Loucy (cell line): ENCODE measurements around the gene MLLT10.

Source experiments
- H2AFZ ChIP-seq: fragments of 200-600 bp; sonication (generic); 2 replicates; pipeline ENCODE4 v1.6.0; 2016; ENCODE audit warnings: antibody characterized with exemption, mild to moderate bottlenecking, low read length, moderate library complexity
- H3F3A ChIP-seq: fragments of 200-600 bp; 2 replicates; pipeline ENCODE4 v1.6.0; 2016; ENCODE audit warnings: antibody characterized with exemption, low read depth, mild to moderate bottlenecking
- H3K27me3 ChIP-seq: fragments of 200-600 bp; sonication (generic); 2 replicates; pipeline ENCODE4 v1.6.1; 2014; ENCODE audit warnings: low read length, mild to moderate bottlenecking; ENCODE audit not compliant: insufficient read depth, poor library complexity, severe bottlenecking
- H3K36me3 ChIP-seq: fragments of 200-600 bp; sonication (generic); 2 replicates; pipeline ENCODE4 v1.6.1; 2016; ENCODE audit warnings: low read length; ENCODE audit not compliant: insufficient read depth
- H3K4me1 ChIP-seq: fragments of 200-600 bp; sonication (generic); 2 replicates; pipeline ENCODE4 v1.5.1; 2014; ENCODE audit warnings: low read length, mild to moderate bottlenecking; ENCODE audit not compliant: insufficient read depth, poor library complexity, severe bottlenecking
- H3K4me2 ChIP-seq: fragments of 200-600 bp; sonication (generic); 2 replicates; pipeline ENCODE4 v1.6.0; 2014; ENCODE audit warnings: antibody characterized with exemption, low read length, low read depth, mild to moderate bottlenecking; ENCODE audit not compliant: poor library complexity, severe bottlenecking
- H3K4me3 ChIP-seq: fragments of 200-600 bp; sonication (generic); 2 replicates; pipeline ENCODE4 v1.5.1; 2014; ENCODE audit warnings: low read length, mild to moderate bottlenecking, mixed read lengths; ENCODE audit not compliant: poor library complexity, severe bottlenecking
- H3K79me2 ChIP-seq: fragments of 200-600 bp; sonication (generic); 2 replicates; pipeline ENCODE4 v1.6.1; 2014; ENCODE audit warnings: low read length; ENCODE audit not compliant: insufficient read depth
- H3K9ac ChIP-seq: fragments of 200-600 bp; sonication (generic); 2 replicates; pipeline ENCODE4 v1.6.0; 2014; ENCODE audit warnings: mild to moderate bottlenecking, low read depth, low read length, moderate library complexity; ENCODE audit not compliant: poor library complexity, severe bottlenecking
- H3K9me2 ChIP-seq: fragments of 200-600 bp; sonication (generic); replicated peaks from 2 replicates; pipeline ENCODE4 v1.6.1; 2016; ENCODE audit warnings: low read depth, low read length, mixed read lengths
- H3K9me3 ChIP-seq: fragments of 200-600 bp; sonication (generic); 2 replicates; pipeline ENCODE4 v1.6.1; 2014; ENCODE audit warnings: mild to moderate bottlenecking, antibody characterized with exemption, low read length, low read depth; ENCODE audit not compliant: insufficient read depth
- H4K20me1 ChIP-seq: fragments of 200-600 bp; sonication (generic); 2 replicates; pipeline ENCODE4 v1.6.0; 2014; ENCODE audit warnings: antibody characterized with exemption, low read length, mild to moderate bottlenecking; ENCODE audit not compliant: insufficient read depth, poor library complexity, severe bottlenecking
- EZH2phosphoT487 ChIP-seq: fragments of 200-600 bp; IDR thresholded peaks from 2 replicates; pipeline ENCODE4 v1.6.1; 2018; ENCODE audit warnings: antibody characterized with exemption, mild to moderate bottlenecking, moderate library complexity, borderline replicate concordance
- TF ChIP-seq, protein P1 (sequence below): fragments of 200-600 bp; sonication (generic); conservative IDR thresholded peaks from 2 replicates; pipeline ENCODE4 v1.5.1; 2014; ENCODE audit warnings: mild to moderate bottlenecking, antibody characterized with exemption, low read length

Gene MLLT10

DNA sequence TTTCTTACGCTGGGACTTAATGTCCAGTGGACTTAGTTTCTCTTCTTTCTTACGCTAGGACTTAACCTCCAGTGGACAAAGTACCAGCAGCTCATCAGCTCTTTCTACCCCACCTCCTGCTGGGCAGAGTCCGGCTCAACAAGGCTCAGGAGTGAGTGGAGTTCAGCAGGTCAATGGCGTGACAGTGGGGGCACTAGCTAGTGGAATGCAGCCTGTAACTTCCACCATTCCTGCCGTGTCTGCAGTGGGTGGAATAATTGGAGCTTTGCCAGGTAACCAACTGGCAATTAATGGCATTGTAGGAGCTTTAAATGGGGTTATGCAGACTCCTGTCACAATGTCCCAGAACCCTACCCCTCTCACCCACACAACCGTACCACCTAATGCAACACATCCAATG is 199.7 kb downstream of the MLLT10 start:
- TF ChIP-seq, protein P1, sequence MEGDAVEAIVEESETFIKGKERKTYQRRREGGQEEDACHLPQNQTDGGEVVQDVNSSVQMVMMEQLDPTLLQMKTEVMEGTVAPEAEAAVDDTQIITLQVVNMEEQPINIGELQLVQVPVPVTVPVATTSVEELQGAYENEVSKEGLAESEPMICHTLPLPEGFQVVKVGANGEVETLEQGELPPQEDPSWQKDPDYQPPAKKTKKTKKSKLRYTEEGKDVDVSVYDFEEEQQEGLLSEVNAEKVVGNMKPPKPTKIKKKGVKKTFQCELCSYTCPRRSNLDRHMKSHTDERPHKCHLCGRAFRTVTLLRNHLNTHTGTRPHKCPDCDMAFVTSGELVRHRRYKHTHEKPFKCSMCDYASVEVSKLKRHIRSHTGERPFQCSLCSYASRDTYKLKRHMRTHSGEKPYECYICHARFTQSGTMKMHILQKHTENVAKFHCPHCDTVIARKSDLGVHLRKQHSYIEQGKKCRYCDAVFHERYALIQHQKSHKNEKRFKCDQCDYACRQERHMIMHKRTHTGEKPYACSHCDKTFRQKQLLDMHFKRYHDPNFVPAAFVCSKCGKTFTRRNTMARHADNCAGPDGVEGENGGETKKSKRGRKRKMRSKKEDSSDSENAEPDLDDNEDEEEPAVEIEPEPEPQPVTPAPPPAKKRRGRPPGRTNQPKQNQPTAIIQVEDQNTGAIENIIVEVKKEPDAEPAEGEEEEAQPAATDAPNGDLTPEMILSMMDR, result no peak
- TF ChIP-seq EZH2phosphoT487, result no peak
- Histone ChIP-seq H3K9me3 (no peaks in the 10 kb centered on the region), H2AFZ (no peak overlapping the region), H3F3A (no peaks in the 10 kb centered on the region), H3K79me2 (no peaks in the 10 kb centered on the region), H3K9me2 (no peaks in the 10 kb centered on the region), H4K20me1 (peaks cover 13% of the 10 kb centered on the region), H3K4me1 (peaks cover 14% of the 10 kb centered on the region), H3K4me3 (no peak overlapping the region), H3K27me3 (no peaks in the 10 kb centered on the region), H3K9ac (no peak overlapping the region), H3K36me3 (peaks cover 72% of the 10 kb centered on the region), H3K4me2 (no peak overlapping the region)

DNA sequence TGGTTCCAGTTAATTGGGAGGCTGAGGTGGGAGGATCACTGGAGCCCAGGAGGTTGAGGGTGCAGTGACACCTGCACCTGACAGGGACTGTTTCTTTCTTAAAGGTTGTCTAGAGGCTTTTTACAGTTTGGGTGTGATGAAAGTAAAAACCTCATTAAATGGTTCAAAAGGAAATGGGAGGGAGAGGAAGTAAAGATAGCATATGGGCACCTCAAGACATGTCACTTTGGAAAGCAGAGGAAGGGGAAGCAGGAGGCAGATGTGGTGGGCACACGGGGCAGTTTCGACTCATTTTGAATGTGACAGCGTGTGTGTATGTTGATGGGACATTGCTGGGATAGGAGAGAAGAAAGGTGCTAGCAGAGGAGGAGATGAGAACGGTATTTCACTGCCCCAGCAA is 203.1 kb downstream of the MLLT10 start:
- Histone ChIP-seq H3K4me3 (peak overlapping the region; percentile 4), H3K4me2 (peak overlapping the region; percentile 50), H4K20me1 (peaks cover 5% of the 10 kb centered on the region), H3F3A (no peaks in the 10 kb centered on the region), H2AFZ (no peak overlapping the region), H3K9me3 (no peaks in the 10 kb centered on the region), H3K4me1 (peaks cover 19% of the 10 kb centered on the region), H3K79me2 (no peaks in the 10 kb centered on the region), H3K9ac (peak overlapping the region; percentile 53), H3K27me3 (no peaks in the 10 kb centered on the region), H3K36me3 (peaks cover 82% of the 10 kb centered on the region), H3K9me2 (no peaks in the 10 kb centered on the region)
- TF ChIP-seq, protein P1, result no peak
- TF ChIP-seq EZH2phosphoT487, result no peak

DNA sequence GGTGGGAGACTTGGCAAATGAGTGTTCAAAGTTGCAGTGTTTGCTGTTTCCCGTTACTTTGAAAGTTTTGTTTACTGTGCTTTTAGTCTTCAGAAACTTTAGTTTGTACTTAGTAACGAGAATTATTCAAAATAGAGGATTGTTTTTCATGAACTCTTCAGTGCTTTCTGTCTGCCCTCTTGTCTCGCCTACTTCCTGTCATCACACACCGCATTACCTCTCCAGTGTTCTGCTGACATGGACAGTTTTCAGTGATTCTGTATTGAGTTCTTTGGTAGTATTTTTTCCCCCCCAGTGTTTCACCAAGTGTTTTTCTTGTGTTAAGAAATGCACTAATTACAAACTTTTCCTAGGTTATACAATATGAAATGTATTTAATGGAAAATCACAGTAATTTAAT is 207.0 kb downstream of the MLLT10 start:
- no peak overlapping the region for H3K4me2 ChIP-seq
- H3K27me3 ChIP-seq, result no peaks in the 10 kb centered on the region
- no peaks in the 10 kb centered on the region for H3K79me2 ChIP-seq
- H3K4me1 ChIP-seq, result peaks cover 24% of the 10 kb centered on the region
- no peak overlapping the region for H3K4me3 ChIP-seq
- H3K36me3 ChIP-seq, result peaks cover 78% of the 10 kb centered on the region
- no peaks in the 10 kb centered on the region for H3K9me3 ChIP-seq
- TF ChIP-seq EZH2phosphoT487, result no peak
- TF ChIP-seq, protein P1, result no peak
- no peaks in the 10 kb centered on the region for H3F3A ChIP-seq
- H2AFZ ChIP-seq, result no peak overlapping the region
- H3K9ac ChIP-seq, result no peak overlapping the region
- H3K9me2 ChIP-seq, result no peaks in the 10 kb centered on the region
- H4K20me1 ChIP-seq, result no peaks in the 10 kb centered on the region
